ENCODE results near the gene SPATA1. TPM values are rescaled to one million over a fixed set of nuclear protein-coding genes. Genes with fewer than 3 reads are reported as not detected.

Gene SPATA1
- total and polyA plus RNA-seq, 9 of the 15 experiments (the other 6 are each of a cell fraction or from before 2014, with no cell fraction given) = 0.79 to 2.9 (median 1.5) TPM

DNA sequence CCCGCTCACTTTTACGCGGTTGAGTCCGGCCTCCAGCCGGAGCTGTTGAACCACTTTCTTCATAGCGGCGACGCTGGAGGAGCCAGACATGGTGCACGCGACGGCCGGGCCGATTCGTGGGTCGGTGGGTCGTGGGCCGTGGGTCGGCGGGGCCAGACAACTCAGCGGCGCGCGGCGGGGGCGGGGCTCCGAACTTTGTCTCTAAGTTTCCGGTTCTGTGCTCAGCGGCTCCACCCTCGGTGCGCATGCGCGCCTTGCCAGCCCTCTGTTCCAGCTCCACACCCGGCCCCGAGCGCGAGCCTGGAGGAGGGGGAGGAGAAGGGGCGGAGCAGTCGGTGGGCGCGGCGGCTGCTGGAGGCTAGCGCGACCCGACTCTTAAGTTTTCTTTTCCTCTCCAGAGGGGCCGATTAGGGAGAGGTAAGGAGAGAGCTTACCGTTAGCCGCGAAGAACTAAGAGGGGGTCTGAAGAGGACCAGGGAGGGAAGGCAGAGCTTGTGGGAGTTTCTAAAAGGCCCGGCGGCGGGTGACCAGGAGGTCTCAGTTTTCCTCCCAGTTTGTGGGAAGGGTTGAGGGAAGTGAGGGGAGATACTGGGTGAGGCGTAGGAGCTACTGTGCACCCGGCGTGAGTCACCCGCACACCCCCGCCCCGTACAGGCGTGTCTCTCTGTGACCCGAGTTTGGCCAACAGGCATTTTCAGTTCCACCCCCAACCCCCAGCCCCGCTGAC lies at the start of gene SPATA1, which contains the start of gene GNG5 (continued):
- peak; percentile 80; the same call in 1 of the 2 replicates for TF ChIP-seq SOX6 (IDR thresholded peaks at IDR 0.05)
- peak; percentile 83 for TF ChIP-seq HNRNPLL (IDR thresholded peaks at IDR 0.05; ENCODE audit: low read depth, low read length, poor library complexity, severe bottlenecking)
- TF ChIP-seq CEBPB (tag; IDR thresholded peaks at IDR 0.05) = no peak
- no peak for TF ChIP-seq RBM15 (IDR thresholded peaks at IDR 0.05; ENCODE audit: insufficient read depth, low read length)
- TF ChIP-seq ZNF347 (CRISPR knock-in tag; IDR thresholded peaks at IDR 0.05; ENCODE audit: low read depth) = no peak
- no peak for TF ChIP-seq MAFF (IDR thresholded peaks at IDR 0.05; ENCODE audit: low read length)
- peak; percentile 89 for TF ChIP-seq HDAC2 (IDR thresholded peaks at IDR 0.05)
- TF ChIP-seq NR2C2 (CRISPR knock-in tag; IDR thresholded peaks at IDR 0.05) = peak; percentile 81; the same call in 1 of the 2 replicates
- peak; percentile 96 for TF ChIP-seq NR2C2 (tag; IDR thresholded peaks at IDR 0.05)
- TF ChIP-seq ZNF217 (CRISPR knock-in tag; IDR thresholded peaks at IDR 0.05) = no peak
- TF ChIP-seq, protein P1, sequence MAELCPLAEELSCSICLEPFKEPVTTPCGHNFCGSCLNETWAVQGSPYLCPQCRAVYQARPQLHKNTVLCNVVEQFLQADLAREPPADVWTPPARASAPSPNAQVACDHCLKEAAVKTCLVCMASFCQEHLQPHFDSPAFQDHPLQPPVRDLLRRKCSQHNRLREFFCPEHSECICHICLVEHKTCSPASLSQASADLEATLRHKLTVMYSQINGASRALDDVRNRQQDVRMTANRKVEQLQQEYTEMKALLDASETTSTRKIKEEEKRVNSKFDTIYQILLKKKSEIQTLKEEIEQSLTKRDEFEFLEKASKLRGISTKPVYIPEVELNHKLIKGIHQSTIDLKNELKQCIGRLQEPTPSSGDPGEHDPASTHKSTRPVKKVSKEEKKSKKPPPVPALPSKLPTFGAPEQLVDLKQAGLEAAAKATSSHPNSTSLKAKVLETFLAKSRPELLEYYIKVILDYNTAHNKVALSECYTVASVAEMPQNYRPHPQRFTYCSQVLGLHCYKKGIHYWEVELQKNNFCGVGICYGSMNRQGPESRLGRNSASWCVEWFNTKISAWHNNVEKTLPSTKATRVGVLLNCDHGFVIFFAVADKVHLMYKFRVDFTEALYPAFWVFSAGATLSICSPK (IDR thresholded peaks at IDR 0.05; ENCODE audit: borderline replicate concordance) = no peak
- no peak for TF ChIP-seq ZNF707 (CRISPR knock-in tag; conservative IDR thresholded peaks at IDR 0.05)
- peak; percentile 94 for TF ChIP-seq NBN (IDR thresholded peaks at IDR 0.05; ENCODE audit: low read depth)
- 0 out of 2 replicates have a peak, but pooled peaks have one; percentile 65 for TF ChIP-seq OTX1 (CRISPR knock-in tag; IDR thresholded peaks at IDR 0.05)
- peak; percentile 88 for TF ChIP-seq ZBTB1 (CRISPR knock-in tag; IDR thresholded peaks at IDR 0.05; ENCODE audit: borderline replicate concordance, low read depth)
- TF ChIP-seq TAF9B (IDR thresholded peaks at IDR 0.05; ENCODE audit: partially characterized antibody) = peak; percentile 87
- peak; percentile 59; the same call in 1 of the 2 replicates for TF ChIP-seq THRB (CRISPR knock-in tag; conservative IDR thresholded peaks at IDR 0.05)
- TF ChIP-seq TEAD1 (CRISPR knock-in tag; IDR thresholded peaks at IDR 0.05) = 0 out of 4 replicates have a peak, but pooled peaks of 1 of the 2 experiments have one; percentile 11
- TF ChIP-seq ZHX1 (conservative IDR thresholded peaks at IDR 0.05; ENCODE audit: low read length) = 0 out of 2 replicates have a peak, but pooled peaks have one; percentile 49
- TF ChIP-seq MTA3 (IDR thresholded peaks at IDR 0.05; ENCODE audit: borderline replicate concordance) = peak; percentile 64
- TF ChIP-seq SMARCC2 (IDR thresholded peaks at IDR 0.05; ENCODE audit: low read depth) = peak; percentile 62
- TF ChIP-seq CBX5 (IDR thresholded peaks at IDR 0.05; ENCODE audit: borderline replicate concordance, low read depth) = no peak
- no peak for TF ChIP-seq ZNF232 (CRISPR knock-in tag; IDR thresholded peaks at IDR 0.05)
